IPS DF 4.7 (cell line): ENCODE data around the gene SNAI1.
"Not testable (repeated sequence)": the region's sequence is repeated elsewhere in the genome, so short reads cannot be mapped to it uniquely, and the experiment has no call there.

Experiments
- DNase-seq: peaks from one replicate; pipeline ENCODE4 v3.0.0-alpha.2; 2013; ENCODE audit warnings: low spot score; ENCODE audit errors: extremely low read depth

The SNAI1 gene

GRCh38 chr20:49961413-49961812 is 21.4 kb upstream of the SNAI1 start:
- DNase-seq, result no peak

GRCh38 chr20:49964964-49965780 is 17.6 kb upstream of the SNAI1 start:
- no peak for DNase-seq

GRCh38 chr20:49965781-49966305 is 16.9 kb upstream of the SNAI1 start:
- no peak for DNase-seq

- no peak for DNase-seq
These were observed 15.9 kb upstream of the SNAI1 start for GRCh38 chr20:49966861-49967260.

DNA sequence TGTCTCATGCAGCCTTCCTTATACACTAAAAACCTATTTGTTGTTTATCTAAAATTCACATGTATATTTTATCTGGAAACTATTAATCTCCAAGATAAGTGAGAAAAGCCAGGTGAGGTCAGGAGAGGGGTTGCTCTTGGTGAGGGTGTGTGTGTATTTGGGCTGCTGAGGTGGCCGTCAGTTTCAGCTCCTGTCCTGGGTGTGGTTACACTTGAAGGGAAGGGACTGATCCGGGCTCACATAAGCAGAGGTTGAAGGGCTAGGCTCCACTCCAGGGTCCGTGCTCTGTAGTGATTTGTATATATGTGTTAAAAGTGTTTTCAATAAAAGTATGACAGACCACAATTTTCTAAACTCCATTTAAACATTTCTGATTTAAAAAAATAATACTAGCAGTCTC is 13.5 kb upstream of the SNAI1 start:
- no peak for DNase-seq

DNA sequence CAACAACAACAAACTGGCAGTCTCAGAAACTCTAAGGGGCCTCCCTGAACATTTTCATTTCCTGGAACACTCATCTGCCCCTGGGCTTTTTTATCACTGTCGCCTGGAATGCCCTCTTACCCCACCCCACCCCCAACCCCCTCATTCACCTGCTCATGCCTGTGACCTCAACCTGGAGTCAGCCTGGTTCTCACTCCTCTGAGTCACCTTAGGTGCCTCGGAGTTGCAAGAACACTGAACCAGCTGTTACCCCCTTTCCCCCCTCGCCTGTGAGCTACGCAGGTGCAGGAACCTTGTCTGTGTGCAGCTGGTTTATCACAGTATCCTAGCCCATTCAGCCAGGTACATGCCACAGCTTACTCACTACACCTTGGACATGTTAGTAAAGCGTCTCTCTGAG is 12.8 kb upstream of the SNAI1 start:
- no peak for DNase-seq

DNA sequence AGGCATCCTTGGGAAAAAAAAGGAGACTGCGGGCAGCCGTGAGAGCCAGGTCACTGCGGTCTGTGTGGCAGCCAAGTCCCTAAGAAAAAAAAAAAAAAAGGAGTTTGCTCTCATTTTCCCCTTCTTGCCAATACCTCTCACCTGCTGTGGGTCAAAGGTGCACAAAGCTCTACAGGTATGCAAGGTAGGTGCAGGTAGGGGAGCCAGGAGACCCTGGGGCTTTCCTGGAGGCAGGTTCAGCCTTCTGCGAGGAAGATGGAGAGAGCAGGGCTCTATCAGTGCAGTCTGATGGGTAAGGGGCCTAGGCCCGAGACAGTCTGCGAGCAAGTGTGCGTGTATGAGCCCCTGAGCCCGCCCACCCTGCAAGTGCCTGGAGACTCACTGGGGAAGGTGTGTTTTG is 12.3 kb upstream of the SNAI1 start:
- no peak for DNase-seq

GRCh38 chr20:49973981-49974380 is 8.8 kb upstream of the SNAI1 start:
- DNase-seq, result no peak

- DNase-seq, result no peak
These were observed 6.2 kb upstream of the SNAI1 start for GRCh38 chr20:49976542-49976941.

DNA sequence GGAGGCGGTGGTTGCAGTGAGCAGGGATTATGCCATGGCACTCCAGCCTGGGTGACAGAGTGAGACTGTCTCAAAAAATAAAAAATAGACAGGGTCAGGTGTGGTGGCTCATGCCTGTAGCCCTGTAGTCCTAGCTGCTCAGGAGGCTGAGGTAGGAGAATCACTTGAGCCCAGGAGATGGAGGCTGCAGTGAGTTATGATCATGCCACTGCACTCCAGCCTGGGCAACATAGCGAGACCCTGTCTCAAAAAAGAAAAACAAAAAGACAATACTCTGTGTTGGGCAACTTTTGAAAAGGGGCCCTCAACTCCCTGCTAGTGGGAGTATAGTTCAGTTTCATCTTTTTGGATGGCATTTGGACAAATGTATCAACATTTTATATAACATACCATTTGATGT is 5.0 kb upstream of the SNAI1 start:
- not testable (repeated sequence) for DNase-seq

- no peak for DNase-seq
These were observed 4.1 kb upstream of the SNAI1 start for GRCh38 chr20:49978685-49979029.

GRCh38 chr20:49979030-49979832 is 3.5 kb upstream of the SNAI1 start:
- no peak for DNase-seq

GRCh38 chr20:49980140-49981008 is 2.4 kb upstream of the SNAI1 start:
- no peak for DNase-seq

GRCh38 chr20:49981218-49982071 is 1.3 kb upstream of the SNAI1 start:
- DNase-seq, result no peak

DNA sequence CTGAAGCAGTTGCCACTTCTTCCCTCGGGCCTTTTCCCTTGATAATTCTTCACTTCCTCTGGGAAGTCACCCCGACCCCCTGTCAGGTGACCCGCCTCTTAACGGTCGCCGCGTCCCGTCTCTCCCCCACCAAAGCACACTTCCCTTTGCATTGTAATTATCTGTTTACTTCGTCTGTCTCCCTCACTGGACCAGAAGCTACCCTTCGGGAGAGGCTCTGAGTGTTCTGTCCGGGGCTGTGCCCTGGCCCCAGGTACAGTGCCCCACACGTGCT is 771 bp upstream of the SNAI1 start:
- DNase-seq, result no peak

DNA sequence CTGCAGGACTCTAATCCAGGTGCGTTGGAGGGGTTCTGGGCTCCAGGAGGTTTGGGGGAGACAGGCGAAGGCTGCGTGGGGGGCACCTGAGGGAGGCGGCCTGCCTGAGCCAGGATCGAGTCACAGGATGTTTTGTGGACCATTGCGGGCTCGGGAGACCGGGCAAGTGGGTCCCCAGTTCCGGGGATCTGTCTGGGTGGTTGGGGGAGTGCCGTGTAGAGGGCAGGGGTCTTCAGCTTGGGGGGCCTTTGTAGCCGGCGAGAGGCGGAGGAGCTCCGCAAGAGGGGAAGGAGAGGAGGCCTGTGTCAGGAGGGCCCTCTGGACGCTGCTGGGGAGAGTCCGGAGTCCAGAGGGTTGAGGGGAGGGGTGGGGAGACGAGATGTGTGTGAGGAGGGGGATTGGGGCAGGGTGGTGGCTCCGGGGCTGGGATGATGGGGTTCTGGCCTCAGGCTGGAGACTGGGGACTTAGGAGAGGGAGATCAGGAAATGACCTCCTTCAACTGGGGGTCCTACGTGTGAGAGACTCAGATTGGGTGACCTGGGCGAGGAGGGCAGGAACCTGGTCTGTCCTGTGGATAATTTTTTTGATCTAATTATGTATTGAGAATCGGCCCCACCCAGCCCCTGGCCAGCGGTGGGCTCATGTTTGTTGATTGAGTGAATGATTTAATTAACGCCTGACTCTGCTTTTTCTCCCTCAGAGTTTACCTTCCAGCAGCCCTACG is 505 bp downstream of the SNAI1 start:
- no peak for DNase-seq

GRCh38 chr20:49983848-49984408 is 1.1 kb downstream of the SNAI1 start:
- DNase-seq, result no peak

GRCh38 chr20:49984426-49985153 is 1.8 kb downstream of the SNAI1 start:
- DNase-seq, result no peak

GRCh38 chr20:49985157-49985556 is 2.4 kb downstream of the SNAI1 start:
- no peak for DNase-seq
